Measurements from ENCODE around the gene GRIA3.
"Not testable (repeated sequence)": the region's sequence is repeated elsewhere in the genome, so short reads cannot be mapped to it uniquely, and the experiment has no call there.

GRIA3 gene

GRCh38 chrX:123272630-123273029 is 88.6 kb downstream of the GRIA3 start:
- no peak for TF ChIP-seq CTCF (IDR thresholded peaks at IDR 0.05; ENCODE audit: low read depth, low read length, missing control alignments)
- no peak for DNase-seq (ENCODE audit: extremely low read depth, low read depth)
- H3K4me3 ChIP-seq (replicated peaks; ENCODE audit: low read depth, low read length): no peak overlapping the region

- TF ChIP-seq CTCF (IDR thresholded peaks at IDR 0.05; ENCODE audit: low read depth, low read length, missing control alignments): no peak
- no peak for DNase-seq (ENCODE audit: extremely low read depth, low read depth)
Observed at GRCh38 chrX:123274796-123275195, 90.7 kb downstream of the GRIA3 start.

GRCh38 chrX:123277347-123277746 is 93.3 kb downstream of the GRIA3 start:
- no peak for DNase-seq (ENCODE audit: extremely low read depth, low read depth)
- no peak overlapping the region for H3K4me3 ChIP-seq (replicated peaks; ENCODE audit: low read depth, low read length)
- no peak for TF ChIP-seq CTCF (IDR thresholded peaks at IDR 0.05; ENCODE audit: low read depth, low read length, missing control alignments)

More at GRCh38 chrX:123274796-123275195, 90.7 kb downstream of the GRIA3 start:
- no peak overlapping the region for H3K4me3 ChIP-seq (replicated peaks; ENCODE audit: low read depth, low read length)

- H3K4me3 ChIP-seq (replicated peaks; ENCODE audit: low read depth, low read length): no peak overlapping the region
- no peak for TF ChIP-seq CTCF (IDR thresholded peaks at IDR 0.05; ENCODE audit: low read depth, low read length, missing control alignments)
- no peak for DNase-seq (ENCODE audit: extremely low read depth, low read depth)
Observed at GRCh38 chrX:123277821-123278220, 93.7 kb downstream of the GRIA3 start.

GRCh38 chrX:123282241-123282640 is 98.2 kb downstream of the GRIA3 start:
- H3K4me3 ChIP-seq (replicated peaks; ENCODE audit: low read depth, low read length): no peak overlapping the region
- no peak for TF ChIP-seq CTCF (IDR thresholded peaks at IDR 0.05; ENCODE audit: low read depth, low read length, missing control alignments)
- no peak for DNase-seq (ENCODE audit: extremely low read depth, low read depth)

GRCh38 chrX:123283407-123283806 is 99.3 kb downstream of the GRIA3 start:
- not testable (repeated sequence) for DNase-seq (ENCODE audit: extremely low read depth, low read depth)

GRCh38 chrX:123291623-123292022 is 107.5 kb downstream of the GRIA3 start:
- no peak for DNase-seq (ENCODE audit: extremely low read depth, low read depth)
- no peak overlapping the region for H3K4me3 ChIP-seq (replicated peaks; ENCODE audit: low read depth, low read length)
- TF ChIP-seq CTCF (IDR thresholded peaks at IDR 0.05; ENCODE audit: low read depth, low read length, missing control alignments): no peak

More at GRCh38 chrX:123283407-123283806, 99.3 kb downstream of the GRIA3 start:
- not testable (repeated sequence) for H3K4me3 ChIP-seq (replicated peaks; ENCODE audit: low read depth, low read length)

All from HFF-Myc (cell line).